SU-DHL-6 (cell line): ENCODE data around the gene PAX5.

Experiments used
- H2AFZ ChIP-seq: fragments of 200-600 bp; sonication (generic); 2 replicates; pipeline ENCODE4 v1.6.1; 2014; ENCODE audit warnings: low read depth, mild to moderate bottlenecking, moderate library complexity, mixed read lengths, antibody characterized with exemption, low read length; ENCODE audit not compliant: severe bottlenecking
- H3F3A ChIP-seq: fragments of 200-600 bp; shearing (Covaris generic); 2 replicates; pipeline ENCODE4 v1.6.0; 2016; ENCODE audit warnings: antibody characterized with exemption, mild to moderate bottlenecking; ENCODE audit not compliant: insufficient read depth
- H3K27ac ChIP-seq: fragments of 200-600 bp; sonication (generic); 2 replicates; pipeline ENCODE4 v1.5.1; 2016; ENCODE audit warnings: low read depth, mild to moderate bottlenecking, low read length, moderate library complexity, mixed read lengths
- H3K27me3 ChIP-seq: fragments of 200-600 bp; sonication (generic), shearing (Covaris generic); 2 replicates; pipeline ENCODE4 v1.6.0; 2014; ENCODE audit warnings: mild to moderate bottlenecking, low read length
- H3K36me3 ChIP-seq: fragments of 200-600 bp; sonication (generic); 2 replicates; pipeline ENCODE4 v1.6.1; 2014; ENCODE audit warnings: mild to moderate bottlenecking, low read length, mixed read lengths
- H3K4me2 ChIP-seq: fragments of 300-600, 200-600 bp; shearing (Covaris generic), sonication (generic); 2 replicates; pipeline ENCODE4 v1.6.0; 2014; ENCODE audit warnings: low read length, low read depth, mild to moderate bottlenecking; ENCODE audit not compliant: poor library complexity, severe bottlenecking
- H3K4me3 ChIP-seq: fragments of 200-600 bp; sonication (generic); 2 replicates; pipeline ENCODE4 v1.5.1; 2014; ENCODE audit warnings: antibody characterized with exemption, low read length, mild to moderate bottlenecking, mixed read lengths; ENCODE audit not compliant: insufficient read depth, poor library complexity, severe bottlenecking
- H3K79me2 ChIP-seq: fragments of 200-600 bp; sonication (generic); 2 replicates; pipeline ENCODE4 v1.6.1; 2014; ENCODE audit warnings: mild to moderate bottlenecking, low read length, moderate library complexity; ENCODE audit not compliant: insufficient read depth
- H3K9ac ChIP-seq: fragments of 200-600 bp; sonication (generic); 2 replicates; pipeline ENCODE4 v1.7.0; 2014; ENCODE audit warnings: mild to moderate bottlenecking, low read length
- H3K9me2 ChIP-seq: fragments of 200-600 bp; sonication (generic); replicated peaks from 2 replicates; pipeline ENCODE4 v1.6.1; 2014; ENCODE audit warnings: low read length; ENCODE audit not compliant: insufficient read depth
- H3K9me3 ChIP-seq: fragments of 200-600 bp; sonication (generic); 2 replicates; pipeline ENCODE4 v1.6.1; 2014; ENCODE audit warnings: low read length, mixed read lengths; ENCODE audit not compliant: insufficient read depth
- H4K20me1 ChIP-seq: fragments of 200-600 bp; sonication (generic); 2 replicates; pipeline ENCODE4 v1.6.1; 2014; ENCODE audit warnings: low read depth, mild to moderate bottlenecking, antibody characterized with exemption, low read length, moderate library complexity, mixed read lengths
- EZH2phosphoT487 ChIP-seq: fragments of 200-600 bp; sonication (generic), shearing (Covaris generic); conservative IDR thresholded peaks from 2 replicates; pipeline ENCODE4 v1.6.1; 2018; ENCODE audit warnings: mild to moderate bottlenecking, antibody characterized with exemption, low read length, moderate library complexity, mixed read lengths
- TF ChIP-seq, protein P1 (sequence below): fragments of 200-600 bp; sonication (generic); IDR thresholded peaks from one replicate; pipeline ENCODE4 v1.5.1; 2017; ENCODE audit warnings: antibody characterized with exemption, mild to moderate bottlenecking, low read length, moderate library complexity; ENCODE audit not compliant: insufficient read depth, poor library complexity, severe bottlenecking

PAX5 gene

DNA sequence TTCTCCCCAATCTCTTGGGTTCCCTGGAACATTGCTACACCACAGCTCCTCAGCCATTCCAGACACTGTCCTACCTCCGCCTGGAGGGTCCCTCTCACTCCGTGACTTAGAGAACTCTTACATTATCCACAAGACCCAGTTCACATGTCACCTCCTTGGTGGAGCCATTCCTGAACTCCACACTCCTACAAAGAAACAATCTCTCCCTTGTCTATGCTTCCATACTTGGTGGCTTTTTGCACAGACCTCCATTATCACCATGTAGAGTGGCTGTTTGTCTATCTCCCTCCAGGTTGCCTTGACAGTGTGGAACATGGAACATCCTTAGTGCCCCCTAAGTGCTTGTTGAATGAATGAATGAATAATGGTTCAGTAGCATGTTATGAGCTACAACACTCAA lies 105.9 kb downstream of the PAX5 start:
- Histone ChIP-seq H3K27ac (no peak overlapping the region), H3K27me3 (no peaks in the 10 kb centered on the region), H3K36me3 (peaks cover 9% of the 10 kb centered on the region), H3K9ac (no peak overlapping the region), H3K9me2 (no peaks in the 10 kb centered on the region), H3K9me3 (no peaks in the 10 kb centered on the region; the same call in 1 of the 2 replicates), H3F3A (no peaks in the 10 kb centered on the region), H3K79me2 (peaks cover 11% of the 10 kb centered on the region; the same call in 1 of the 2 replicates), H4K20me1 (no peaks in the 10 kb centered on the region), H3K4me2 (no peak overlapping the region), H2AFZ (no peak overlapping the region), H3K4me3 (no peak overlapping the region)
- TF ChIP-seq EZH2phosphoT487, result no peak
- TF ChIP-seq, protein P1, sequence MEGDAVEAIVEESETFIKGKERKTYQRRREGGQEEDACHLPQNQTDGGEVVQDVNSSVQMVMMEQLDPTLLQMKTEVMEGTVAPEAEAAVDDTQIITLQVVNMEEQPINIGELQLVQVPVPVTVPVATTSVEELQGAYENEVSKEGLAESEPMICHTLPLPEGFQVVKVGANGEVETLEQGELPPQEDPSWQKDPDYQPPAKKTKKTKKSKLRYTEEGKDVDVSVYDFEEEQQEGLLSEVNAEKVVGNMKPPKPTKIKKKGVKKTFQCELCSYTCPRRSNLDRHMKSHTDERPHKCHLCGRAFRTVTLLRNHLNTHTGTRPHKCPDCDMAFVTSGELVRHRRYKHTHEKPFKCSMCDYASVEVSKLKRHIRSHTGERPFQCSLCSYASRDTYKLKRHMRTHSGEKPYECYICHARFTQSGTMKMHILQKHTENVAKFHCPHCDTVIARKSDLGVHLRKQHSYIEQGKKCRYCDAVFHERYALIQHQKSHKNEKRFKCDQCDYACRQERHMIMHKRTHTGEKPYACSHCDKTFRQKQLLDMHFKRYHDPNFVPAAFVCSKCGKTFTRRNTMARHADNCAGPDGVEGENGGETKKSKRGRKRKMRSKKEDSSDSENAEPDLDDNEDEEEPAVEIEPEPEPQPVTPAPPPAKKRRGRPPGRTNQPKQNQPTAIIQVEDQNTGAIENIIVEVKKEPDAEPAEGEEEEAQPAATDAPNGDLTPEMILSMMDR, result no peak

DNA sequence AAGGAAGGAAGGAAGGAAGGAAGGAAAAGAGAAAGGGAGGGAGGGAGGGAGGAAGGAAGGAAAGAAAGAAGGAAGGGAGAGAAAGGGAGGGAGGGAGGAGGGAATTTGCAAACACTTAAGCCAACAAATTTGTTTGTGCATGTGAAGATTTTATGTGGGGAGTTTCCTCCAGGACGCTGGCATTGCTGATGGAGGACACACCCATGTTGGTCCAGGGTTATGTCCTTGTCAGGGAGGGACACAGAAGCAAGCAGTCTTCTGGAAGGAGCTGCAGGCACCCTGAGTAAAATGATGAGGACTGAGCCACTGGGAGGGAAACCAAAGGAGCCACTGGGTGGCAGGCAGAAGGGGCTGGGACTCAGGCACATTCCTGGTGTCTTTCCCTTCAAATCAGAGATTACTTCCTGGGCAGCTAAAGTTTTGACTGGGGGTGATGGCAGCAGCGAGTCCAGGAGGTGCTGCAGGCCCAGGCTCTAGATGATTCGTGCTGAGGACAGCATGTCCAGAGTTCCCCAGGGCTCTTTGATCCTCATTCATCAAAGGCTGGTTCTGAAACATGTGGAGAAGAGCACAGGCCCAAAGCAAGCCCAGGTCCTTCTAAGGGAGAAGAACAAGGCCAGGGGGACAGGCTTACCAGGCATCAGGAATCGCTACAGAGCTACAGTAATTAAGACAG lies 109.2 kb downstream of the PAX5 start:
- Histone ChIP-seq H3K27ac (no peak overlapping the region), H3K79me2 (peaks cover 6% of the 10 kb centered on the region; the same call in 1 of the 2 replicates), H2AFZ (no peak overlapping the region), H4K20me1 (no peaks in the 10 kb centered on the region), H3K4me2 (no peak overlapping the region), H3K9me2 (no peaks in the 10 kb centered on the region), H3K9ac (no peak overlapping the region), H3K9me3 (no peaks in the 10 kb centered on the region), H3K36me3 (peaks cover 5% of the 10 kb centered on the region; the same call in 1 of the 2 replicates), H3K4me3 (no peak overlapping the region), H3F3A (no peaks in the 10 kb centered on the region), H3K27me3 (no peaks in the 10 kb centered on the region)
- TF ChIP-seq, protein P1, result no peak
- no peak for TF ChIP-seq EZH2phosphoT487

DNA sequence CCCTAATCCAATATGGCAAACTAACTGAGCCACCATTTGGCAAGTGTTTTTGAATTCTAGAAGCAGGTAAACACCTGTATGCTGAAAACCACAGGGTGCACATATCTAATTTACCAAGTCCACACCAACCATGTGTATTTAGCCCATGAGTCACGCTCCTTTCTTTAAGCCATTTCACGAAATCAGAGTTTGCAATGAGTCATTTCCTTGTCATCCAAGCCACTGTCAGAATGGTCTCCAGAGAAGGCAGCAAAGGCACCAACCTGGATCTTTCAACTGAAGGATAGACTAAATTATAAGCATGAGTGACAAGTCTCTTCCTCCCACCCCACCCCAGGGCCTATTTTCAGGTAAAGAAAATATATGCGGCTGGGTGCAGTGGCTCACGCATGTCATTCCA lies 110.0 kb downstream of the PAX5 start:
- Histone ChIP-seq H3K9ac (no peak overlapping the region), H3K4me3 (no peak overlapping the region), H3K36me3 (peaks cover 5% of the 10 kb centered on the region; the same call in 1 of the 2 replicates), H3F3A (no peaks in the 10 kb centered on the region), H3K27me3 (no peaks in the 10 kb centered on the region), H3K9me3 (no peaks in the 10 kb centered on the region), H3K79me2 (peaks cover 6% of the 10 kb centered on the region; the same call in 1 of the 2 replicates), H3K4me2 (no peak overlapping the region), H3K9me2 (no peaks in the 10 kb centered on the region), H2AFZ (no peak overlapping the region), H3K27ac (no peak overlapping the region), H4K20me1 (no peaks in the 10 kb centered on the region)
- no peak for TF ChIP-seq EZH2phosphoT487

DNA sequence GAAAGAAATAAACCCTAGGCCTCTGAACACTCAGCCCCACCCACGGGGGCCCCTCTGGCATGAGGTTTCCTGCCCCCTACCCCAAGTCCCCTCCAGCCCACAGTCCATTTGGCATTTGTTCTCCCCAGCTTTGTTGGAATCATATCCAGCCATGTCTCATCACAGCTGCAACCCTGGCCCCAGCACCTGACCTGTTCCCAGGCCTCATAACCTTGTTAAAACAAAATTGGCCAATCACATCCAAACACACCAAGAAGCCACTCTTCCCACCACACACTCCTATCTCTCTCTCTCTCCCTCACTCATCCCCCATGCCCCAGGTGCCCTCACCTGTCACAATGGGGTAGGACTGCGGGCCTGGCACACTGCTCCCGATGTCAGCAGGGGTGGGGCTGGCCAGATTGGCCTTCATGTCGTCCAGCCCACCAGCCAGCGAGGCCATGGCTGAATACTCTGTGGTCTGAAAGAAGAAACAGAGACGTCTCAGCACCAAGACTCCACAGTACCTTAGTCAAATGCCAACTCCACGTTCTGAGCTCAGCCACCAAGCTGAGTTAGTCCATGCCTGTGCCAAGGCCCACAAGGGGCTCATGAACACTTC lies 110.9 kb downstream of the PAX5 start:
- Histone ChIP-seq H3K27ac (no peak overlapping the region), H3K9me2 (no peaks in the 10 kb centered on the region), H4K20me1 (no peaks in the 10 kb centered on the region), H3K9ac (no peak overlapping the region), H3K9me3 (no peaks in the 10 kb centered on the region), H3K4me2 (no peak overlapping the region), H2AFZ (no peak overlapping the region), H3K4me3 (no peak overlapping the region), H3F3A (no peaks in the 10 kb centered on the region), H3K36me3 (peaks cover 8% of the 10 kb centered on the region), H3K79me2 (peaks cover 6% of the 10 kb centered on the region; the same call in 1 of the 2 replicates), H3K27me3 (no peaks in the 10 kb centered on the region)
- TF ChIP-seq, protein P1, result no peak
- no peak for TF ChIP-seq EZH2phosphoT487
